Ishikawa (cell line): ENCODE results near the gene DIP2C.

Experiments
- CEBPB ChIP-seq: IDR thresholded peaks from 2 replicates; pipeline ENCODE4 v1.6.1; 2012
- CREB1 ChIP-seq: IDR thresholded peaks from 2 replicates; pipeline ENCODE4 v1.6.1; 2012; ENCODE audit warnings: low read depth
- EP300 ChIP-seq: IDR thresholded peaks from 2 replicates; pipeline ENCODE4 v1.6.1; 2012; ENCODE audit warnings: borderline replicate concordance
- FOXM1 ChIP-seq: IDR thresholded peaks from 2 replicates; pipeline ENCODE4 v1.6.1; 2012; ENCODE audit warnings: low read depth, borderline replicate concordance
- MAX ChIP-seq: IDR thresholded peaks from 2 replicates; pipeline ENCODE4 v1.6.1; 2012
- NFIC ChIP-seq: IDR thresholded peaks from 2 replicates; pipeline ENCODE4 v1.6.1; 2012
- RAD21 ChIP-seq: IDR thresholded peaks from 2 replicates; pipeline ENCODE4 v1.6.1; 2012; ENCODE audit warnings: low read depth
- TAF1 ChIP-seq: IDR thresholded peaks from 2 replicates; pipeline ENCODE4 v1.6.1; 2012; ENCODE audit warnings: low read depth, mild to moderate bottlenecking
- TCF12 ChIP-seq: IDR thresholded peaks from 2 replicates; pipeline ENCODE4 v1.6.1; 2012; ENCODE audit warnings: low read depth
- TEAD4 ChIP-seq: IDR thresholded peaks from 2 replicates; pipeline ENCODE4 v1.6.1; 2012
- YY1 ChIP-seq: IDR thresholded peaks from 2 replicates; pipeline ENCODE4 v1.6.1; 2012; ENCODE audit warnings: low read depth
- TF ChIP-seq, protein P1 (sequence below): IDR thresholded peaks from 2 replicates; pipeline ENCODE4 v1.6.1; 2012
- TF ChIP-seq, protein P2 (sequence below): IDR thresholded peaks from 2 replicates; pipeline ENCODE4 v1.6.1; 2012; ENCODE audit warnings: low read depth, mild to moderate bottlenecking

DNA sequence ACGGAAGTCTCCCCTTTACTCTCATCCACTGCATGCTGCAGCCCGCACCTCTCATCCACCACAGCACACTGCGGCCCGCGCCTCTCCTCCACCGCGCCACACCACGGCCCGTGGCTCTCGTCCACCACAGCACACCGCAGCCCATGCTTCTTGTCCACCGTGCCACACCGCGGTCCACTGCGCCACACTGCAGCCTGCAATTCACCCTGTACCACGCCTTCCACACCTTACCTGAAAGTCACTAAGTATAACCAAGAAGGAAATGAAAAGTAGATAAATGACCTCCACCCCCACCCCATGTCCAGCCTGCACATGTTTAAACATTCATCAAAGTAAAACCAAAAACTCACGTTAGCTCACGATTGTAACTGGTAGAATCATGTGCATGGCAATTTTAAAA is 176.1 kb downstream of the DIP2C start:
- no peak for TF ChIP-seq TAF1
- TF ChIP-seq EP300 = no peak
- no peak for TF ChIP-seq YY1
- TF ChIP-seq RAD21 = no peak
- no peak for TF ChIP-seq MAX
- TF ChIP-seq CREB1 = no peak
- TF ChIP-seq NFIC = no peak
- TF ChIP-seq, protein P1, sequence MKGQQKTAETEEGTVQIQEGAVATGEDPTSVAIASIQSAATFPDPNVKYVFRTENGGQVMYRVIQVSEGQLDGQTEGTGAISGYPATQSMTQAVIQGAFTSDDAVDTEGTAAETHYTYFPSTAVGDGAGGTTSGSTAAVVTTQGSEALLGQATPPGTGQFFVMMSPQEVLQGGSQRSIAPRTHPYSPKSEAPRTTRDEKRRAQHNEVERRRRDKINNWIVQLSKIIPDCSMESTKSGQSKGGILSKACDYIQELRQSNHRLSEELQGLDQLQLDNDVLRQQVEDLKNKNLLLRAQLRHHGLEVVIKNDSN = no peak
- TF ChIP-seq, protein P2, sequence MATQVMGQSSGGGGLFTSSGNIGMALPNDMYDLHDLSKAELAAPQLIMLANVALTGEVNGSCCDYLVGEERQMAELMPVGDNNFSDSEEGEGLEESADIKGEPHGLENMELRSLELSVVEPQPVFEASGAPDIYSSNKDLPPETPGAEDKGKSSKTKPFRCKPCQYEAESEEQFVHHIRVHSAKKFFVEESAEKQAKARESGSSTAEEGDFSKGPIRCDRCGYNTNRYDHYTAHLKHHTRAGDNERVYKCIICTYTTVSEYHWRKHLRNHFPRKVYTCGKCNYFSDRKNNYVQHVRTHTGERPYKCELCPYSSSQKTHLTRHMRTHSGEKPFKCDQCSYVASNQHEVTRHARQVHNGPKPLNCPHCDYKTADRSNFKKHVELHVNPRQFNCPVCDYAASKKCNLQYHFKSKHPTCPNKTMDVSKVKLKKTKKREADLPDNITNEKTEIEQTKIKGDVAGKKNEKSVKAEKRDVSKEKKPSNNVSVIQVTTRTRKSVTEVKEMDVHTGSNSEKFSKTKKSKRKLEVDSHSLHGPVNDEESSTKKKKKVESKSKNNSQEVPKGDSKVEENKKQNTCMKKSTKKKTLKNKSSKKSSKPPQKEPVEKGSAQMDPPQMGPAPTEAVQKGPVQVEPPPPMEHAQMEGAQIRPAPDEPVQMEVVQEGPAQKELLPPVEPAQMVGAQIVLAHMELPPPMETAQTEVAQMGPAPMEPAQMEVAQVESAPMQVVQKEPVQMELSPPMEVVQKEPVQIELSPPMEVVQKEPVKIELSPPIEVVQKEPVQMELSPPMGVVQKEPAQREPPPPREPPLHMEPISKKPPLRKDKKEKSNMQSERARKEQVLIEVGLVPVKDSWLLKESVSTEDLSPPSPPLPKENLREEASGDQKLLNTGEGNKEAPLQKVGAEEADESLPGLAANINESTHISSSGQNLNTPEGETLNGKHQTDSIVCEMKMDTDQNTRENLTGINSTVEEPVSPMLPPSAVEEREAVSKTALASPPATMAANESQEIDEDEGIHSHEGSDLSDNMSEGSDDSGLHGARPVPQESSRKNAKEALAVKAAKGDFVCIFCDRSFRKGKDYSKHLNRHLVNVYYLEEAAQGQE = no peak
- no peak for TF ChIP-seq FOXM1
- no peak for TF ChIP-seq CEBPB
- TF ChIP-seq TCF12 = no peak
- TF ChIP-seq TEAD4 = no peak
